ENCODE results near the gene HMOX1.

DNA sequence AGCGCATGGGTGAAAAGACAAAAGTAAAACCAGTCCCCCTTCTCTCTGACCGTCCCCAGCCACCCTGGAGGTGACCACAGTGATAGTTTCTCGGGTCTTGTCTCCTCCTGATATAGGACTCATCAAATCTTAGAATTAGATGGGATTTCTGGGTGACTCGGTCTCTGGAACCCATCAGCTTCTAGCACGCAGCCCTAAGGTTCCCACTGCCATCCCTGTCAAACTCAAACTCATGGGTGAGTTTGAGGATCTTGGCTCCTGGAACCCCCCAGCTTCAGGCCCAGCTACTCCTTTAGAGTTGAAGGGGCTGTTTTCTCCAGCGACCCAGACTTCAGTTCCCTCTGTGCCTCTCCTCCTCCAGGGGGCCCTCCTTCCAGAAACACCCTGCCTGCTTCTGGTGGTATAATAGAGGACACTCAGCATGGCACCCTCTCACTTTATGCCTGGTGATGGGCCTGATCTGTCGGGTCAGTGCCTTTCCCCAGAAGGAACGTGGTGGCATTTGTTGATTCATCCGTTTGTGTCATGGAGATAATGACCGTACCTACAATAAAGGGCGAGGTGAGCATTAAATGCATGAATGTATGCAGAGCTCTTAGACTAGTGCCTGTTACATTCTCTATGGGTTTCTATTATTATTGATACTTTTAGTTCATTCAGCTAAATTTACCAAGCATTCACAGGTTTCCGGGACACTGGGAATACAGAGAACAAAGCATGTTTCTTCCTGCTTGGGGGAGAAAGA lies 50.8 kb downstream of the HMOX1 start:
- TF ChIP-seq, protein P1, sequence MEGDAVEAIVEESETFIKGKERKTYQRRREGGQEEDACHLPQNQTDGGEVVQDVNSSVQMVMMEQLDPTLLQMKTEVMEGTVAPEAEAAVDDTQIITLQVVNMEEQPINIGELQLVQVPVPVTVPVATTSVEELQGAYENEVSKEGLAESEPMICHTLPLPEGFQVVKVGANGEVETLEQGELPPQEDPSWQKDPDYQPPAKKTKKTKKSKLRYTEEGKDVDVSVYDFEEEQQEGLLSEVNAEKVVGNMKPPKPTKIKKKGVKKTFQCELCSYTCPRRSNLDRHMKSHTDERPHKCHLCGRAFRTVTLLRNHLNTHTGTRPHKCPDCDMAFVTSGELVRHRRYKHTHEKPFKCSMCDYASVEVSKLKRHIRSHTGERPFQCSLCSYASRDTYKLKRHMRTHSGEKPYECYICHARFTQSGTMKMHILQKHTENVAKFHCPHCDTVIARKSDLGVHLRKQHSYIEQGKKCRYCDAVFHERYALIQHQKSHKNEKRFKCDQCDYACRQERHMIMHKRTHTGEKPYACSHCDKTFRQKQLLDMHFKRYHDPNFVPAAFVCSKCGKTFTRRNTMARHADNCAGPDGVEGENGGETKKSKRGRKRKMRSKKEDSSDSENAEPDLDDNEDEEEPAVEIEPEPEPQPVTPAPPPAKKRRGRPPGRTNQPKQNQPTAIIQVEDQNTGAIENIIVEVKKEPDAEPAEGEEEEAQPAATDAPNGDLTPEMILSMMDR (IDR thresholded peaks at IDR 0.05 in 8 of 11, conservative IDR thresholded peaks at IDR 0.05 in 3 of 11), result no peak
- TF ChIP-seq POLR2AphosphoS5 (IDR thresholded peaks at IDR 0.05), result no peak

Measured in spleen (tissue), 7 donors.